Amygdala (tissue), 56 donors: Measurements from ENCODE around the gene PET117.
"Not testable (repeated sequence)": the region's sequence is repeated elsewhere in the genome, so short reads cannot be mapped to it uniquely, and the experiment has no call there.

Experiments
- DNase-seq, 56 donors: peaks; one replicate each; lab custom pipeline; 2025; lab: John Stamatoyannopoulos, UW

The PET117 gene

GRCh38 chr20:18154342-18154741, 16.7 kb downstream of the PET117 start:
- DNase-seq, result no peak

DNA sequence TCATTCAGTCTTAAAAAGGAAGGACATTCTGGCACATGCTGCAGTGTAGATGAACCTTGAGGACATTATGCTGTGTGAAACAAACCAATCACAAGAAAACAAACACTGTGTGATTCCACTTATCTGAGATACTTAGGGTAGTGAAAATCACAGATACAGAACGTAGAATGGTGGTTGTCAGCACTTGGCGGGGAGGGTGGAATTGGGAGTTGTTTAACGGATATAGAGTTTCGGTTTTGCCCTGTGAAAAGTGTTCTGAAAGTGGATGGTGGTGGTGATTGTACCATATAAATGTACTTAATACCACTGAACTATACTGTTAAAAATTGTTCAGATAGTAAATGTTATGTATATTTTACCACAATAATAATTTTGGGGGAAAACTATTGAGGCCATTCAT, 18.4 kb downstream of the PET117 start:
- DNase-seq, result no peak

- no peak for DNase-seq
Measured at GRCh38 chr20:18164356-18164755, 26.7 kb downstream of the PET117 start.

DNA sequence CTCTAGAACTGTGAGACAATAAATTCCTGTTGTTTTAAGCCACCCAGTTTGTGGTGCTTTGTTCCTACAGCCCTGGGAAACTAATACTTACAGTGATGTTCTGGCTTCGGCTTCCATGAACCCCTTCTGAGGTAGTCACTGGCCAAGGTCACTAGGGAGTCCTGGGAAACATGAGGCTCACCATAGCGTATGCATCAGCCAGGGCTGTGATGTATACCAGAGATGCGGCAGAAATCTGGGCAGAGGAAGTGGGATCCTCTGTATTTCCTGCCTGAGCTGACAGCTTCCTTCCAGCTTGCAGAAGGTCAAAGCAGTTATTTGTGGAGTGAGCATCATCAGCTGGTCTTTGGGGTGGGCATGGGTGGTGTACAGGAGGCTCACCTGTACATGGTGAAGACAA, 27.9 kb downstream of the PET117 start:
- no peak for DNase-seq

DNA sequence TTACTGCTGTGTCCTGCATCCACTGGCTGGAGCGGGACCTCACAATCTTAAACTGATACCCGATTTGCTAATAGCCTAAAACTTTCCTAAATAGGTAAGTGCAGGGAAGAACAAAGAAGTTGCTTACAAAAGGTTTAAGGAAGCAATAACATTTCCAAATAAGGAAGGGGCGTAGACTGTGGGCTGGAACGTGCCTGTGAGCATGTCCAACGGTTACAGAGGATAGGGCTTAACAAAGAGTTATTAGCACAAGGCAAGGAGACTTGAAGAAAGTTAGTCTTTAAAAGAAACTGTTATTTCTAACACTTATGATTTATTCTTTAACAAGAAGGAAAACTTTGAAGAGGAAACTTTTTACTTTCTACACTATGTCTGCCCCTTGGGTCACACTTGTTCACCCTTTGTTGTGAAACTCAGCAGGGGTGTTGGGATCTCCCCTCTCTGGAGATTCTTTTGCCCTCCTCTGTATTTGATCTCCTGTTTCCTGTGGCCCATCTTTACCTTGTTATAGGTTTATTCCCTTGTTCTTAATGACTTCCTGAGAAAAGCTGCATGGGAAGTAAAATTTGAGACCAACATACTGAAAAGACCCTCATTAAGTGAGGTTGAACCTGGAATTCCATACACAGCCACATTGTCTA, 28.7 kb downstream of the PET117 start:
- no peak for DNase-seq

- DNase-seq, result no peak
Measured at GRCh38 chr20:18166950-18167349, 29.3 kb downstream of the PET117 start.

- DNase-seq, result no peak
Measured at GRCh38 chr20:18172379-18172778, 34.7 kb downstream of the PET117 start.

GRCh38 chr20:18174906-18175683, 37.4 kb downstream of the PET117 start:
- DNase-seq, result no peak

- no peak for DNase-seq
Measured at GRCh38 chr20:18176318-18176785, 38.7 kb downstream of the PET117 start.

GRCh38 chr20:18180366-18180765, 42.7 kb downstream of the PET117 start:
- DNase-seq, result not testable (repeated sequence)

GRCh38 chr20:18180815-18181214, 43.2 kb downstream of the PET117 start:
- DNase-seq, result no peak

DNA sequence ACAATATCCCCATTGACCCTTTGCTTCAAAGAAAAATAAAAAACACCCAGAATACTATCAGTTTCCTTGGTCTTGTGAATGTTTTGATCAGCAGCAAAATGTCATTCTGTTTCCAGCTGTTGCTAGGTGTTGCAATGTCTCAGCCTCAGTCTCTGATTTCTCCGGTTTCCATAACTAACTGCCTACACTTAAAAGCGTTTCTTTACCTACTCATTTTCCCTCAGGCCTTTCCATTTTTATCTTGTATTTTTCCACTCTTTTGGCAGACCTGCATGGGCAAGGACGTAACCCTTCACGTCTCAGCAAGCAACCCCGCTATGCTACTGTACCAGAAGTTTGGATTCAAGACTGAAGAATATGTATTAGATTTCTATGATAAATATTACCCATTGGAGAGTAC, 49.4 kb downstream of the PET117 start:
- DNase-seq, result no peak

GRCh38 chr20:18188434-18188833, 50.8 kb downstream of the PET117 start:
- DNase-seq, result no peak

DNA sequence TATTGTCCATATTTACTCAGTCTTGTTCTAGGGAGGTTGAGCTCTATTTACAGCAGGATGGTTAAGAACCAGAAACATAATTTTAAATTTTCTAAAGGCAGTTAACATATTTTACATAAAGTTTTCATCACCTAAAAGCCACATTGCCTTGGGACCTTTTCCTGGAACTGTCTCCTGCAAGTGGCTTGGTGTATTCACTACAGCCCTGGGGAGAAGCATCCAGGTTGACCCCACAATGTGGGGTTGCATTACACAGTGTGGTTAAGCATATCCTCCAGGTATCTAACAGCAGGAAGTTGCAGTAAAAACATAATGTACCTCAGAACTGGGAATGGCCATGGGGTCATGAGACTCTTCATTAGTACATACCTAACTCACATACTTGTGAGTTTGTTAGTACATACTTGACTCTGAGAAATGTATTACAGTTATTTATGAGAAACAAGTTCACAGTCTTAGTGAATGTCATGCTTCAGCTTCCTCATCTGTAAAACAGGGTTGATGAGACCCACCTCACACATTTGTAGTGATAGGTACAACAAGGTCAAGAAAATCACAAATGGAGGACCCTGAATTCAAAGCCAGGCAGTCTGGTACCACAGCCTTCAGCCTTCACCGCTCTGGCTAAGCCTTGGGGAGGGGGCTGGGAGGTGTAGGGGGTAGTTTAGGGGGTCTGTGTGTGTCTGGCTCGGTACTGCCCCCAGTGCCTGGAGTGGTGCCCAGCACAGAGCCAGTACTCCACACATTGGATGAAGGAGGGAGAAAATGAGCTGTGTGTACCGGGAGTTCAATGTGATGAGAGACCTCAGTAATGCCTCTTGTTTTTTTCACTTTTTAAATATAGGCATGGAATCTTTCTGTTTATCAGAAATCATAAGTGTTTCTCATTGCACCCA, 52.9 kb downstream of the PET117 start:
- DNase-seq, result no peak

GRCh38 chr20:18191306-18191705, 53.6 kb downstream of the PET117 start:
- DNase-seq, result no peak
